K562 (cell line): ENCODE data around the gene SH3BP5L. TPM values are rescaled to one million over a fixed set of nuclear protein-coding genes. Genes with fewer than 3 reads are reported as not detected.
A peak's percentile ranks its signal among the peaks of the same experiment; 100 is the strongest.

ENCODE experiments used
- HIVEP1 ChIP-seq: fragments of 250-450 bp; sonication (Bioruptor Pico); IDR thresholded peaks from 2 replicates; pipeline ENCODE4 v1.4.0; 2020; ENCODE audit warnings: mild to moderate bottlenecking
- MAFG ChIP-seq: fragments of 450-650 bp; conservative IDR thresholded peaks from 2 replicates; pipeline ENCODE4 v1.6.1; 2016; ENCODE audit warnings: missing genetic modification characterization, missing compliant biosample characterization
- MAZ ChIP-seq, 2 experiments: fragments of 450-650 bp in 1 of 2; sonication (generic) in 1 of 2; formaldehyde crosslinking; IDR thresholded peaks in 1 of 2; conservative IDR thresholded peaks in 1 of 2; 2 replicates each; pipeline versions ENCODE4 v1.4.0 to v1.5.0; 2020; ENCODE audit warnings: mild to moderate bottlenecking in 1 of 2, missing genetic modification reagents in 1 of 2
- POU5F1 ChIP-seq: fragments of 150-350 bp; IDR thresholded peaks from 2 replicates; pipeline ENCODE4 v1.6.1; 2014; ENCODE audit warnings: borderline replicate concordance, low read length, low read depth, mild to moderate bottlenecking; ENCODE audit not compliant: partially characterized antibody
- PTTG1 ChIP-seq: fragments of 450-650 bp; IDR thresholded peaks from 2 replicates; pipeline ENCODE4 v1.6.1; 2016; ENCODE audit warnings: low read depth, mild to moderate bottlenecking, missing genetic modification characterization, missing compliant biosample characterization
- RBBP5 ChIP-seq: fragments of 200-600 bp; sonication (generic); IDR thresholded peaks from 2 replicates; pipeline ENCODE4 v1.6.1; 2012; ENCODE audit warnings: borderline replicate concordance, mild to moderate bottlenecking, low read length, control low read depth, inconsistent platforms; ENCODE audit not compliant: insufficient read depth, poor library complexity, severe bottlenecking
- SMAD1 ChIP-seq: fragments of 150-350 bp; IDR thresholded peaks from 2 replicates; pipeline ENCODE4 v1.6.1; 2014; ENCODE audit warnings: low read length, low read depth; ENCODE audit not compliant: partially characterized antibody
- TAF1 ChIP-seq: IDR thresholded peaks from 2 replicates; pipeline ENCODE4 v1.6.1; 2011; ENCODE audit warnings: mild to moderate bottlenecking, low read length, moderate library complexity; ENCODE audit not compliant: insufficient read depth, control insufficient read depth, severe bottlenecking; ENCODE audit errors: extremely low read depth
- TCF3 ChIP-seq: sonication (generic); formaldehyde crosslinking; IDR thresholded peaks from 2 replicates; pipeline ENCODE4 v1.4.0; 2020; ENCODE audit warnings: mild to moderate bottlenecking, missing genetic modification reagents
- ZC3H4 ChIP-seq: sonication (generic); formaldehyde crosslinking; IDR thresholded peaks from 2 replicates; pipeline ENCODE4 v1.9.0; 2021; ENCODE audit warnings: missing genetic modification reagents, borderline replicate concordance
- ZKSCAN8 ChIP-seq: fragments of 200-800 bp; sonication (Bioruptor generic); IDR thresholded peaks from 2 replicates; pipeline ENCODE4 v1.6.1; 2016; ENCODE audit warnings: missing genetic modification characterization, missing compliant biosample characterization
- polyA plus RNA-seq, 8 experiments: library from polyadenylated mRNA; depleted of rRNA in 4 of 8; stranded (reverse) in 5 of 8; unstranded in 3 of 8; fragments of >200 nt; fragmentation: Nextera tagmentation in 2 of 8; fragmentation: Illumina TruSeq in 1 of 8; extraction: Ambion mirVana in 2 of 8; extraction: Trizol in 1 of 8; gene quantifications; 2 replicates each; pipeline versions ENCODE4 v1.2.1 to v1.2.3, GENCODE V29; 2011 to 2014; ENCODE audit warnings: inconsistent platforms in 1 of 8, missing spikeins in 1 of 8
- total RNA-seq, 7 experiments: library from RNA; depleted of rRNA in 6 of 7; stranded (reverse); fragments of >200 nt in 6 of 7; fragmentation: Illumina TruSeq in 2 of 7; extraction: Trizol in 2 of 7; gene quantifications; 2 replicates each; pipeline versions ENCODE4 v1.2.1 to v1.2.3, GENCODE V29; 2011 to 2021; ENCODE audit warnings: low replicate concordance in 1 of 7
- TF ChIP-seq, protein P1 (sequence below), 2 experiments: fragments of 450-650 bp in 1 of 2; sonication (generic) in 1 of 2; formaldehyde crosslinking in 1 of 2; IDR thresholded peaks in 1 of 2; conservative IDR thresholded peaks in 1 of 2; 2 replicates each; pipeline versions ENCODE4 v1.6.1 to v1.8.1; 2016 to 2023; ENCODE audit warnings: mild to moderate bottlenecking in 2 of 2, moderate library complexity in 2 of 2, inconsistent platforms in 1 of 2, missing genetic modification reagents in 1 of 2
- TF ChIP-seq, protein P2 (sequence below), 2 experiments: fragments of 450-650 bp in 1 of 2; sonication (generic) in 1 of 2; formaldehyde crosslinking in 1 of 2; IDR thresholded peaks; 2 replicates each; pipeline versions ENCODE4 v1.7.1 to v1.9.0; 2016 to 2022; ENCODE audit warnings: inconsistent platforms in 1 of 2, mild to moderate bottlenecking in 1 of 2, missing genetic modification reagents in 1 of 2

Gene SH3BP5L
- total and polyA plus RNA-seq, 9 of the 15 experiments (the other 6 are each of a cell fraction or from before 2014, with no cell fraction given), result 1.9 to 26.5 (median 15.8) TPM

DNA sequence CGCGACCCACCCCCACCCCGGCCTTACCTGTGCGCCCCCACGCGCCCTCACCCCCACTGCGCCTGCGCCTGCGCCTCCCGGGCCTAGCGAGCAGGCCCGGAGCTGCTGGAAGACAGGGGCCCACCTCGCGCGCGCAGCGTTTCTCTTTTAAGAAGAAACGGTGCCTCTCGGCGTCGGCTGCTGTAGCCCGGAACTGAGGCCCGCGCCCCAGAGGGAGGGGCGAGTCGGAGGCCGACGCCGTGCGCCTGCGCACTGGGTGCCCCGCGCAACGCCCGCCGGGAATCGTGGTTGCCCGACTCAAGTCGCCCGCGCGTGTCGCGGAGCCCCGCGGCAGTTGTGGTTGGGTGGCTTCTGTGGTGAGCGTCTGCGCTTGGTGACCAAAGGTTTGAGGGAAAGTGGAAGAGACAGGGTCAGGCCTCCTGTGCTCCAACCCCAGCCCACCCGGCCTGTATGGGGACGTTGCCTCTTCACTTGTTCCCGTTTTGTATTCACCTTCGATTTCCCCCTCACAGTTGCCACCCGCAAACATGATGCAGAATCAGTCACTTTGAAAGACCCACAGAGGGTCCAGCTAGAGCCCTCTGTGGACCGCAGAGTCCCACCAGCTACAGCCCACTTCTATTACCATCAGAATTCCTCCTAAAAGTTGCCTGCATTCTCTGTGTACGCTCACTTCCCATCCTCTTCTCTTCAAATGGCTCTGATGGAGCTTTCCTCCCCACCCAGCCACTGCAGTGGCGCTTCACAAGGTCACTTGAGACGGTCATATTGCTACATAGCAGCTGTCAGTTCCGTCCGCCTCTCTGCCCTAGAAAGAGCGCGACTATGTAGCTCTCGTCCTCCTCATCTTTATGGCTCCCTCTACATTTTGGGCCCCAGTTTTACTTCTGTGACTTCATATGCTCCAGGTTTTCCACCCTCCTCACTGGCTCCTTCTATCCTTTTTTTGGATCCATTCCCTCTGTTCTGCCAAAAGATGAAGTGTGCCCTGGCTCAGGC is 33.5 kb upstream of the SH3BP5L start, which contains the start of gene ZNF692 (continued):
- no peak for TF ChIP-seq MAFG (tag)
- TF ChIP-seq, protein P1, sequence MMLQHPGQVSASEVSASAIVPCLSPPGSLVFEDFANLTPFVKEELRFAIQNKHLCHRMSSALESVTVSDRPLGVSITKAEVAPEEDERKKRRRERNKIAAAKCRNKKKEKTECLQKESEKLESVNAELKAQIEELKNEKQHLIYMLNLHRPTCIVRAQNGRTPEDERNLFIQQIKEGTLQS (IDR thresholded peaks at IDR 0.05), result no peak
- TF ChIP-seq, protein P1 (CRISPR knock-in tag; conservative IDR thresholded peaks at IDR 0.05), result no peak
- peak; percentile 81 for TF ChIP-seq SMAD1
- TF ChIP-seq TCF3 (CRISPR knock-in tag), result peak; percentile 27; the same call in 1 of the 2 replicates
- TF ChIP-seq POU5F1, result no peak
- TF ChIP-seq MAZ (CRISPR knock-in tag; conservative IDR thresholded peaks at IDR 0.05 in 1 of 2, IDR thresholded peaks at IDR 0.05 in 1 of 2), result peak; percentile 92 to 96
- TF ChIP-seq TAF1, result peak; percentile 71
- no peak for TF ChIP-seq HIVEP1 (CRISPR knock-in tag)
- TF ChIP-seq RBBP5, result peak; percentile 60
- TF ChIP-seq, protein P2, sequence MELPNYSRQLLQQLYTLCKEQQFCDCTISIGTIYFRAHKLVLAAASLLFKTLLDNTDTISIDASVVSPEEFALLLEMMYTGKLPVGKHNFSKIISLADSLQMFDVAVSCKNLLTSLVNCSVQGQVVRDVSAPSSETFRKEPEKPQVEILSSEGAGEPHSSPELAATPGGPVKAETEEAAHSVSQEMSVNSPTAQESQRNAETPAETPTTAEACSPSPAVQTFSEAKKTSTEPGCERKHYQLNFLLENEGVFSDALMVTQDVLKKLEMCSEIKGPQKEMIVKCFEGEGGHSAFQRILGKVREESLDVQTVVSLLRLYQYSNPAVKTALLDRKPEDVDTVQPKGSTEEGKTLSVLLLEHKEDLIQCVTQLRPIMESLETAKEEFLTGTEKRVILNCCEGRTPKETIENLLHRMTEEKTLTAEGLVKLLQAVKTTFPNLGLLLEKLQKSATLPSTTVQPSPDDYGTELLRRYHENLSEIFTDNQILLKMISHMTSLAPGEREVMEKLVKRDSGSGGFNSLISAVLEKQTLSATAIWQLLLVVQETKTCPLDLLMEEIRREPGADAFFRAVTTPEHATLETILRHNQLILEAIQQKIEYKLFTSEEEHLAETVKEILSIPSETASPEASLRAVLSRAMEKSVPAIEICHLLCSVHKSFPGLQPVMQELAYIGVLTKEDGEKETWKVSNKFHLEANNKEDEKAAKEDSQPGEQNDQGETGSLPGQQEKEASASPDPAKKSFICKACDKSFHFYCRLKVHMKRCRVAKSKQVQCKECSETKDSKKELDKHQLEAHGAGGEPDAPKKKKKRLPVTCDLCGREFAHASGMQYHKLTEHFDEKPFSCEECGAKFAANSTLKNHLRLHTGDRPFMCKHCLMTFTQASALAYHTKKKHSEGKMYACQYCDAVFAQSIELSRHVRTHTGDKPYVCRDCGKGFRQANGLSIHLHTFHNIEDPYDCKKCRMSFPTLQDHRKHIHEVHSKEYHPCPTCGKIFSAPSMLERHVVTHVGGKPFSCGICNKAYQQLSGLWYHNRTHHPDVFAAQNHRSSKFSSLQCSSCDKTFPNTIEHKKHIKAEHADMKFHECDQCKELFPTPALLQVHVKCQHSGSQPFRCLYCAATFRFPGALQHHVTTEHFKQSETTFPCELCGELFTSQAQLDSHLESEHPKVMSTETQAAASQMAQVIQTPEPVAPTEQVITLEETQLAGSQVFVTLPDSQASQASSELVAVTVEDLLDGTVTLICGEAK (IDR thresholded peaks at IDR 0.05), result no peak
- TF ChIP-seq, protein P2 (CRISPR knock-in tag; IDR thresholded peaks at IDR 0.05), result no peak
- no peak for TF ChIP-seq PTTG1 (tag)
- TF ChIP-seq ZKSCAN8 (CRISPR knock-in tag), result 0 out of 2 replicates have a peak, but pooled peaks have one; percentile 30
- no peak for TF ChIP-seq ZC3H4 (CRISPR knock-in tag)
